CD14-positive monocyte (primary cell): ENCODE results near the gene NAT14. TPM values are rescaled to one million over a fixed set of nuclear protein-coding genes. Genes with fewer than 3 reads are reported as not detected.
A peak's percentile ranks its signal among the peaks of the same experiment; 100 is the strongest.

ENCODE experiments used
- DNase-seq, 3 donors: peaks; one replicate each; pipeline ENCODE4 v3.0.0-alpha.2; 2011 to 2022
- H2AFZ ChIP-seq: 2 replicates; pipeline ENCODE4 v1.6.0; 2012; ENCODE audit warnings: mild to moderate bottlenecking, low read depth, low read length, inconsistent platforms; ENCODE audit not compliant: insufficient read depth, poor library complexity, severe bottlenecking
- H3K27ac ChIP-seq, 2 donors: 1 replicate in 1 of 2; 2 replicates in 1 of 2; pipeline ENCODE4 v1.5.1; 2012 to 2013; ENCODE audit warnings: low read length in 2 of 2, control low read depth in 1 of 2, inconsistent platforms in 1 of 2, low read depth in 1 of 2, mild to moderate bottlenecking in 1 of 2
- H3K27me3 ChIP-seq, 2 donors: one replicate each; pipeline versions ENCODE4 v1.6.0 to v1.6.1; 2011 to 2013; ENCODE audit warnings: low read length in 2 of 2; ENCODE audit not compliant: control insufficient read depth in 2 of 2, insufficient read depth in 2 of 2
- H3K36me3 ChIP-seq, 2 donors: replicated peaks in 1 of 2; 1 replicate in 1 of 2; 2 replicates in 1 of 2; pipeline versions ENCODE4 v1.5.1 to v1.6.1; 2012 to 2013; ENCODE audit warnings: low read length in 2 of 2, control low read depth in 1 of 2, inconsistent platforms in 1 of 2, mild to moderate bottlenecking in 1 of 2; ENCODE audit not compliant: insufficient read depth in 2 of 2, control insufficient read depth in 1 of 2
- H3K4me1 ChIP-seq, 2 donors: 1 replicate in 1 of 2; 2 replicates in 1 of 2; pipeline versions ENCODE4 v1.5.1 to v1.6.1; 2012 to 2013; ENCODE audit warnings: low read length in 2 of 2, control low read depth in 1 of 2, inconsistent platforms in 1 of 2, mild to moderate bottlenecking in 1 of 2, moderate library complexity in 1 of 2; ENCODE audit not compliant: insufficient read depth in 2 of 2, control insufficient read depth in 1 of 2
- H3K4me2 ChIP-seq: replicated peaks from 2 replicates; pipeline ENCODE3; 2012; ENCODE audit warnings: low read length, moderate library complexity, mild to moderate bottlenecking; ENCODE audit not compliant: poor library complexity, severe bottlenecking; ENCODE audit errors: extremely low read depth
- H3K4me3 ChIP-seq, 3 experiments: fragments of 200-600 bp in 1 of 3; sonication (generic) in 1 of 3; replicated peaks in 1 of 3; 1 replicate in 2 of 3; 2 replicates in 1 of 3; pipeline ENCODE4 v1.5.1; 2011 to 2013; ENCODE audit warnings: low read length in 3 of 3, mild to moderate bottlenecking in 3 of 3, control low read depth in 2 of 3, low read depth in 2 of 3, inconsistent platforms in 1 of 3, moderate library complexity in 1 of 3
- H3K79me2 ChIP-seq: 2 replicates; pipeline ENCODE4 v1.6.0; 2012; ENCODE audit warnings: mild to moderate bottlenecking, control low read depth, inconsistent platforms, low read length, moderate library complexity; ENCODE audit not compliant: insufficient read depth
- H3K9ac ChIP-seq: 2 replicates; pipeline ENCODE4 v1.6.0; 2017; ENCODE audit warnings: low read length, mild to moderate bottlenecking; ENCODE audit not compliant: insufficient read depth, poor library complexity, severe bottlenecking
- H3K9me3 ChIP-seq, 2 donors: replicated peaks in 1 of 2; 1 replicate in 1 of 2; 2 replicates in 1 of 2; pipeline versions ENCODE4 v1.5.1 to v1.6.1; 2012 to 2013; ENCODE audit warnings: low read length in 2 of 2, control low read depth in 1 of 2; ENCODE audit not compliant: control insufficient read depth in 1 of 2, insufficient read depth in 1 of 2
- H4K20me1 ChIP-seq: 2 replicates; pipeline ENCODE4 v1.6.0; 2012; ENCODE audit warnings: mild to moderate bottlenecking, low read length, control low read depth, moderate library complexity; ENCODE audit not compliant: insufficient read depth
- H3K27ac Mint-ChIP-seq, 7 donors: one replicate each; pipeline ENCODE4 v1.8.0; 2020; ENCODE audit warnings: mild to moderate bottlenecking in 7 of 7, mixed read lengths in 7 of 7, moderate library complexity in 6 of 7, inconsistent platforms in 2 of 7
- H3K27me3 Mint-ChIP-seq, 3 donors: one replicate each; pipeline ENCODE4 v1.8.0; 2021 to 2022; ENCODE audit warnings: low read depth in 3 of 3, mild to moderate bottlenecking in 3 of 3, mixed read lengths in 3 of 3, moderate library complexity in 3 of 3, inconsistent platforms in 1 of 3
- H3K36me3 Mint-ChIP-seq, 2 donors: one replicate each; pipeline ENCODE4 v1.8.0; 2020; ENCODE audit warnings: mixed read lengths in 2 of 2, inconsistent platforms in 1 of 2, mild to moderate bottlenecking in 1 of 2
- H3K4me1 Mint-ChIP-seq: one replicate; pipeline ENCODE4 v1.8.0; 2020; ENCODE audit warnings: mild to moderate bottlenecking, mixed read lengths
- H3K4me3 Mint-ChIP-seq, 2 donors: one replicate each; pipeline ENCODE4 v1.8.0; 2020; ENCODE audit warnings: mild to moderate bottlenecking in 2 of 2, mixed read lengths in 2 of 2, moderate library complexity in 1 of 2
- H3K9me3 Mint-ChIP-seq, 7 donors: one replicate each; pipeline ENCODE4 v1.8.0; 2020 to 2022; ENCODE audit warnings: mixed read lengths in 7 of 7, mild to moderate bottlenecking in 6 of 7, moderate library complexity in 6 of 7, inconsistent platforms in 2 of 7
- WGBS: methylation state at CpG from one replicate; pipeline ENCODE4 v1.1.5; 2013; ENCODE audit warnings: missing lambda C conversion rate; ENCODE audit not compliant: insufficient coverage; 5-methylcytosine and 5-hydroxymethylcytosine counted together
- intact Hi-C, 2 donors: fragments of 100-400 bp; cut with micrococcal nuclease; formaldehyde crosslinking; loops; one replicate each; pipeline versions ENCODE4 v1.15.0 to v1.15.1; 2023
- polyA plus RNA-seq, 3 donors: library from polyadenylated mRNA; depleted of rRNA in 1 of 3; unstranded in 2 of 3; stranded (reverse) in 1 of 3; fragments of 300-500 nt in 2 of 3; fragments of >200 nt in 1 of 3; fragmentation: Illumina TruSeq in 2 of 3; gene quantifications; 1 replicate in 2 of 3; 2 replicates in 1 of 3; pipeline ENCODE4 v1.2.3, GENCODE V29; 2012 to 2021
- TF ChIP-seq, protein P1 (sequence below): fragments of 200-600 bp; IDR thresholded peaks from one replicate; pipeline ENCODE4 v1.8.0; 2022; ENCODE audit warnings: antibody characterized with exemption, mild to moderate bottlenecking

The NAT14 gene
- polyA plus RNA-seq, 3 donors: 1.5 to 2.2 (median 1.9) TPM

DNA sequence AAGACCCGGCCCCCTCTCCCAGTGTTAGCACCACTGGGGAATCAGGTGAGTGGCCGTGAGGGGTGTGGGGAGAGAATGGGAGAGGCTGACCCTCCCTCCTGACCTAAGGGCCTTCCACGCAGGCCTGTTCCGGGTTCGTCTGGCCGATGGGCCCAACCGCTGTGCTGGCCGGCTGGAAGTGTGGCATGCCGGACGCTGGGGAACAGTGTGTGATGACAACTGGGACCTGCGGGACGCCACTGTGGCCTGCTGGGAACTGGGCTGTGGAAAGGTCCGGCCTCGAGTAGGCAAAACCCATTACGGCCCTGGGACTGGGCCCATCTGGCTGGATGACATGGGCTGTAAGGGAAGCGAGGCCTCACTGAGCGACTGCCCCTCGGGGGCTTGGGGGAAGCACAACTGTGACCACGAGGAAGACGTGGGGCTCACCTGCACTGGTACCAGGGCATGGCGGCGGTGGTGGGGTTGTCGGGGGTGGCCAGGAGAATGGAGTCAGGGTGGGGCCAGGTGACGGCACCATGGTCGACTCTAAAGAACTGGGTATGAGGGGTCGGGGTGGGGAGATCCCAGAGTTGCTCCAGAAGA is 15.5 kb downstream of the NAT14 start:
- Histone ChIP-seq H3K36me3 (no peaks in the 10 kb centered on the region), H3K79me2 (no peaks in the 10 kb centered on the region), H3K9me3 (no peaks in the 10 kb centered on the region), H3K4me1 (peaks cover 5 to 11% of the 10 kb centered on the region in 2 donors), H4K20me1 (no peaks in the 10 kb centered on the region), H3K27ac (no peak overlapping the region), H3K27me3 (peaks cover 0 to 2% of the 10 kb centered on the region in 2 donors), H2AFZ (no peak overlapping the region), H3K4me3 (no peak overlapping the region), H3K4me2 (no peak overlapping the region), H3K9ac (no peak overlapping the region)
- TF ChIP-seq, protein P1, sequence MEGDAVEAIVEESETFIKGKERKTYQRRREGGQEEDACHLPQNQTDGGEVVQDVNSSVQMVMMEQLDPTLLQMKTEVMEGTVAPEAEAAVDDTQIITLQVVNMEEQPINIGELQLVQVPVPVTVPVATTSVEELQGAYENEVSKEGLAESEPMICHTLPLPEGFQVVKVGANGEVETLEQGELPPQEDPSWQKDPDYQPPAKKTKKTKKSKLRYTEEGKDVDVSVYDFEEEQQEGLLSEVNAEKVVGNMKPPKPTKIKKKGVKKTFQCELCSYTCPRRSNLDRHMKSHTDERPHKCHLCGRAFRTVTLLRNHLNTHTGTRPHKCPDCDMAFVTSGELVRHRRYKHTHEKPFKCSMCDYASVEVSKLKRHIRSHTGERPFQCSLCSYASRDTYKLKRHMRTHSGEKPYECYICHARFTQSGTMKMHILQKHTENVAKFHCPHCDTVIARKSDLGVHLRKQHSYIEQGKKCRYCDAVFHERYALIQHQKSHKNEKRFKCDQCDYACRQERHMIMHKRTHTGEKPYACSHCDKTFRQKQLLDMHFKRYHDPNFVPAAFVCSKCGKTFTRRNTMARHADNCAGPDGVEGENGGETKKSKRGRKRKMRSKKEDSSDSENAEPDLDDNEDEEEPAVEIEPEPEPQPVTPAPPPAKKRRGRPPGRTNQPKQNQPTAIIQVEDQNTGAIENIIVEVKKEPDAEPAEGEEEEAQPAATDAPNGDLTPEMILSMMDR: no peak
- intact Hi-C loops: loop anchor here (5.0 kb wide), 2 partner anchors 33 to 358 kb away; no protein-coding TSS in a partner anchor
- H3K27ac Mint-ChIP-seq: peak overlapping the region in 1 of 7 donors; percentile 38
- 98% methylated on average over 23 of the region's 26 CpGs for WGBS
- H3K4me1 Mint-ChIP-seq: peaks cover 9% of the 10 kb centered on the region
- no peak overlapping the region for H3K4me3 Mint-ChIP-seq
- H3K27me3 Mint-ChIP-seq: peaks cover 5 to 10% (median 7%) of the 10 kb centered on the region in 3 donors
- DNase-seq: no peak
- H3K9me3 Mint-ChIP-seq: peaks cover 0 to 16% (median 10%) of the 10 kb centered on the region in 7 donors
- peaks cover 0 to 2% of the 10 kb centered on the region in 2 donors for H3K36me3 Mint-ChIP-seq

DNA sequence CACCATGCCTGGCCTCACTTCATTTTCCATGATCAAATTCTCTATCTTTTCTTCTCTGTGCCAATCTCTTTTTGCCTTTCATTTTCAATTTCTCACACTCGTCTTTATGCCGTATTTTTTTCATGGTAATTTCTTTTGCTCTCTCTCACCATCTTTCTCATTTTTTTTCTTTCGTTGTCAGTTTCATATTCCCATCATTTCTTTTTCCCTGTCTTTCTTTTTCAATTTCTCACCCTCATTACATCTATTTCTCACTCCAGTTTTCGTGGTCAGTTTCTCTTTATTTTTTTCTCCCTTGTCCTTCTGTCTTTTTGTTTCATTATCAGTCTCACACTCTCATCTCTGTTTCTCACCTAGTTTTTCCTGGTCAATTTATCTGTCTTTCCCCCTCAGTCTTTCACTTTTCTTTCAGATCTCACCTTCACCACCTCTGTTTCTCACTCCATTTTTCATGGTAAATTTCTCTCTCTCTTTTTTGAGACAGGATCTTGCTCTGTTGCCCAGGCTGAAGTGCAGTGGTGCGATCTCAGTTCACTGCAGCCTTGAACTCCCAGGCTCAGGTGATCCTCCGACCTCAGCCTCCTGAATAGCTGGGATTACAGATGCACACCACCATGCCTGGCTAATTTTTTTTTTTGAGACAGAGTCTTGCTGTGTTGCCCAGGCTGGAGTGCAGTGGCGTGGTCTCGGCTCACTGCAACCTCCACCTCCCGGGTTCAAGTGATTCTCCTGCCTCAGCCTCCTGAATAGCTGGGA is 17.4 kb downstream of the NAT14 start:
- Histone ChIP-seq H3K4me2 (no peak overlapping the region), H3K9ac (no peak overlapping the region), H3K4me3 (no peak overlapping the region), H3K79me2 (no peaks in the 10 kb centered on the region), H2AFZ (no peak overlapping the region), H3K4me1 (peaks cover 5 to 11% of the 10 kb centered on the region in 2 donors), H3K27ac (no peak overlapping the region), H3K9me3 (no peaks in the 10 kb centered on the region), H4K20me1 (no peaks in the 10 kb centered on the region), H3K27me3 (peaks cover 0 to 3% of the 10 kb centered on the region in 2 donors), H3K36me3 (no peaks in the 10 kb centered on the region)
- H3K9me3 Mint-ChIP-seq: peaks cover 0 to 16% (median 9%) of the 10 kb centered on the region in 7 donors
- H3K36me3 Mint-ChIP-seq: peaks cover 0 to 2% of the 10 kb centered on the region in 2 donors
- intact Hi-C loops: loop anchor here (5.0 kb wide), 2 partner anchors 35 to 360 kb away; no protein-coding TSS in a partner anchor
- H3K4me3 Mint-ChIP-seq: peak overlapping the region in 1 of 2 donors; percentile 1
- peaks cover 5 to 14% (median 11%) of the 10 kb centered on the region in 3 donors for H3K27me3 Mint-ChIP-seq
- 98% methylated on average over 8 of the region's 9 CpGs for WGBS
- H3K4me1 Mint-ChIP-seq: peaks cover 9% of the 10 kb centered on the region
- H3K27ac Mint-ChIP-seq: peak overlapping the region in 1 of 7 donors; percentile 16
- DNase-seq: no peak
- TF ChIP-seq, protein P1: no peak
